WTC11 (cell line): Measurements from ENCODE around the gene RCVRN.

Experiments
- CTCF ChIP-seq: fragments of 200-600 bp; IDR thresholded peaks from 2 replicates; pipeline ENCODE4 v1.8.0; 2022; ENCODE audit warnings: antibody characterized with exemption
- USF1 ChIP-seq: sonication (generic); formaldehyde crosslinking; IDR thresholded peaks from 2 replicates; pipeline ENCODE4 v1.8.0; 2022; ENCODE audit warnings: mild to moderate bottlenecking, missing genetic modification reagents
- ZNF423 ChIP-seq: fragments of 250-450 bp; sonication (Bioruptor Pico); IDR thresholded peaks from 2 replicates; pipeline ENCODE4 v2.1.2; 2022; ENCODE audit warnings: mild to moderate bottlenecking, moderate library complexity
- TF ChIP-seq, protein P1 (sequence below): sonication (generic); formaldehyde crosslinking; conservative IDR thresholded peaks from 2 replicates; pipeline ENCODE4 v1.8.1; 2022; ENCODE audit warnings: mild to moderate bottlenecking, missing genetic modification reagents

GRCh38 chr17:9895923-9896322 lies 9.1 kb downstream of the RCVRN start:
- no peak for TF ChIP-seq USF1 (CRISPR knock-in tag)
- TF ChIP-seq, protein P1, sequence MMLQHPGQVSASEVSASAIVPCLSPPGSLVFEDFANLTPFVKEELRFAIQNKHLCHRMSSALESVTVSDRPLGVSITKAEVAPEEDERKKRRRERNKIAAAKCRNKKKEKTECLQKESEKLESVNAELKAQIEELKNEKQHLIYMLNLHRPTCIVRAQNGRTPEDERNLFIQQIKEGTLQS, result no peak
- TF ChIP-seq CTCF, result no peak
- no peak for TF ChIP-seq ZNF423 (CRISPR knock-in tag)
